GM12865 (cell line): ENCODE data around the gene C1R.

Source experiments
- DNase-seq: peaks from one replicate; pipeline ENCODE4 v3.0.0; 2010; ENCODE audit warnings: low read depth
- H3K4me3 ChIP-seq: 2 replicates; pipeline ENCODE4 v1.5.1; 2011; ENCODE audit warnings: mild to moderate bottlenecking, low read depth, low read length, control low read depth
- CTCF ChIP-seq: IDR thresholded peaks from 2 replicates; pipeline ENCODE4 v1.5.1; 2011; ENCODE audit warnings: low read length, control low read depth, low read depth, inconsistent platforms; ENCODE audit not compliant: insufficient read depth; ENCODE audit errors: missing control alignments

C1R gene

GRCh38 chr12:7127916-7128626 is 35.8 kb upstream of the C1R start:
- no peak for DNase-seq
- TF ChIP-seq CTCF = no peak
- no peak overlapping the region for H3K4me3 ChIP-seq

GRCh38 chr12:7125632-7126227 is 33.5 kb upstream of the C1R start:
- DNase-seq = no peak
- no peak for TF ChIP-seq CTCF

GRCh38 chr12:7123806-7124522 is 31.7 kb upstream of the C1R start:
- TF ChIP-seq CTCF = no peak

More at GRCh38 chr12:7125632-7126227, 33.5 kb upstream of the C1R start:
- H3K4me3 ChIP-seq = no peak overlapping the region

GRCh38 chr12:7122811-7123769 is 30.8 kb upstream of the C1R start:
- no peak for TF ChIP-seq CTCF
- no peak for DNase-seq
- H3K4me3 ChIP-seq = no peak overlapping the region

More at GRCh38 chr12:7123806-7124522, 31.7 kb upstream of the C1R start:
- H3K4me3 ChIP-seq = no peak overlapping the region
- no peak for DNase-seq

- no peak for TF ChIP-seq CTCF
- no peak overlapping the region for H3K4me3 ChIP-seq
- no peak for DNase-seq
Measured at GRCh38 chr12:7121324-7121723, 29.1 kb upstream of the C1R start.

GRCh38 chr12:7120166-7120565 is 27.9 kb upstream of the C1R start:
- DNase-seq = no peak
- no peak for TF ChIP-seq CTCF
- H3K4me3 ChIP-seq = no peak overlapping the region
